ENCODE results near the gene KCNQ1. TPM values are rescaled to one million over a fixed set of nuclear protein-coding genes. Genes with fewer than 3 reads are reported as not detected.

The KCNQ1 gene
- total RNA-seq, 1 experiment from 2014 or later, result 9.2 TPM

DNA sequence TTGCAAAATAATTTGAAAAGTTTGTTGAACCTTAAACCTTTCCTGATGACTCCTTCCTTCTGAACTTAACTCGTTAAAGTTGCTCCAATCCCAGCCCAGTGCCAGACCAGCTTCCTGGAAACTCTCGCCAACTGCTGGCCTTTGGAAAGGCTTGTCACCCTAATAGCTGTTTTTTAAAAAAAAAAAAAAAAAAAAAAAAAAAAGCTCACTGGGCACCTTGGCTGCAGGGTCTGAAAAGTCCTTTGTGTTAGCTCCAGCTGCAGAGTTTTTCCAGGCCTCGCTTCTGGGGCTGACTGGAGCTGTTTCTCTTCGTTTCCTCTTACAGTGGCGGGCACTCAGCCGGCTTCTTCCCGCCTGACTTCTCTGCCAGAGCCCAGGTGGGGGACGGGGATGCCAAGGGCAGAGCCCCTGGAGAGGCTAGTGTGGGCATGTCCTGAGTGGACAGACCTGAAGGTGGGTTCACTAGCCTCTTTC, 229.9 kb downstream of the KCNQ1 start:
- TF ChIP-seq, protein P1, sequence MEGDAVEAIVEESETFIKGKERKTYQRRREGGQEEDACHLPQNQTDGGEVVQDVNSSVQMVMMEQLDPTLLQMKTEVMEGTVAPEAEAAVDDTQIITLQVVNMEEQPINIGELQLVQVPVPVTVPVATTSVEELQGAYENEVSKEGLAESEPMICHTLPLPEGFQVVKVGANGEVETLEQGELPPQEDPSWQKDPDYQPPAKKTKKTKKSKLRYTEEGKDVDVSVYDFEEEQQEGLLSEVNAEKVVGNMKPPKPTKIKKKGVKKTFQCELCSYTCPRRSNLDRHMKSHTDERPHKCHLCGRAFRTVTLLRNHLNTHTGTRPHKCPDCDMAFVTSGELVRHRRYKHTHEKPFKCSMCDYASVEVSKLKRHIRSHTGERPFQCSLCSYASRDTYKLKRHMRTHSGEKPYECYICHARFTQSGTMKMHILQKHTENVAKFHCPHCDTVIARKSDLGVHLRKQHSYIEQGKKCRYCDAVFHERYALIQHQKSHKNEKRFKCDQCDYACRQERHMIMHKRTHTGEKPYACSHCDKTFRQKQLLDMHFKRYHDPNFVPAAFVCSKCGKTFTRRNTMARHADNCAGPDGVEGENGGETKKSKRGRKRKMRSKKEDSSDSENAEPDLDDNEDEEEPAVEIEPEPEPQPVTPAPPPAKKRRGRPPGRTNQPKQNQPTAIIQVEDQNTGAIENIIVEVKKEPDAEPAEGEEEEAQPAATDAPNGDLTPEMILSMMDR (IDR thresholded peaks at IDR 0.05; ENCODE audit: unreplicated experiment), result no peak
- Mint-ChIP-seq H3K4me3 (ENCODE audit: low read depth, unreplicated experiment) (no peak overlapping the region), H3K4me1 (ENCODE audit: low read depth, unreplicated experiment) (no peaks in the 10 kb centered on the region), H3K36me3 (ENCODE audit: insufficient read depth, unreplicated experiment) (no peaks in the 10 kb centered on the region), H3K27ac (ENCODE audit: unreplicated experiment) (no peak overlapping the region), H3K27me3 (ENCODE audit: unreplicated experiment) (no peaks in the 10 kb centered on the region), H3K9me3 (ENCODE audit: low read depth, unreplicated experiment) (no peaks in the 10 kb centered on the region)
- CTCF ChIA-PET, result no interaction called here
- intact Hi-C loops (cut with micrococcal nuclease; ENCODE audit: unreplicated experiment), result no loop called here
- DNase-seq, result no peak
- BruUV-seq (replicated peaks), result no TSS peak

DNA sequence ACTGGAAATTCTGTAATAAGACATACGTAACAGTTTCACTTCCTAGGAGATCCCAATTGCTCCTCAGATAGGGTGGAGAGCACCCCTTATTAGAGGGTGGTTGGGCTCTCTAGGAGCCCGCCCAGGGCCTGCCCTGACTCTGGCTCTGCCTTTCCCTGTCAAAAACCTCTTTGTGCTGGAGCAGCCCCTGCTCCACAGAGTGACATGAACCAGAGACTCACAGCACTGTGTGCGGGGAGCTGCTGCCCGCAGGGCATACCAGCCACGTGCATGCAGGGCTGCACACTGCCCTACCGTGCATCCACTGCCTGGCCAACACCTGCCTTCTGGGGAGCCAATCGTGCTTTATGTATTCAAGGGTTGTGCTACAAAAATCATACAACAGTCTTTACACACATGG, 230.7 kb downstream of the KCNQ1 start:
- TF ChIP-seq, protein P1 (IDR thresholded peaks at IDR 0.05; ENCODE audit: unreplicated experiment), result no peak
- intact Hi-C loops (cut with micrococcal nuclease; ENCODE audit: unreplicated experiment), result no loop called here
- Mint-ChIP-seq H3K27me3 (ENCODE audit: unreplicated experiment) (no peaks in the 10 kb centered on the region), H3K27ac (ENCODE audit: unreplicated experiment) (no peak overlapping the region), H3K9me3 (ENCODE audit: low read depth, unreplicated experiment) (no peaks in the 10 kb centered on the region), H3K4me1 (ENCODE audit: low read depth, unreplicated experiment) (no peaks in the 10 kb centered on the region), H3K36me3 (ENCODE audit: insufficient read depth, unreplicated experiment) (no peaks in the 10 kb centered on the region), H3K4me3 (ENCODE audit: low read depth, unreplicated experiment) (no peak overlapping the region)
- no TSS peak for BruUV-seq (replicated peaks)
- no peak for DNase-seq
- CTCF ChIA-PET, result no interaction called here

DNA sequence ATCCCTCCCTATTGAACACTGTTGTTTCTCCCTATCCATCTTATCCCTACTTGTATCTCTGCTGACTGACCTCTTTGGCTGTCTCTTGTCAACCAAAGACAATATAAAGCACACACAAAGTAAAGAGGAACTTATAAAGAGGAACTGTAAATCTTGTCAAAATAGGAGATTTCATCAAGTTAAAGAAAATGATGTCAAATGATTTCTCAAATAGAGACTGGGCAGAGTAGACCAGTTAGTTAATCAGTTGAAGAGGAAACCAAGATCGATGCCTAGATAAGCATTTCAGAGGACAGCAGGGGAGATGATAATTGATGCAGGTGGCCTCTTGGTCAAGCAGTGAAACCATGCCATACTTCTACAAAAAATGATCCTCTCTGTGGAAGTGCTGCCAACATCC, 232.3 kb downstream of the KCNQ1 start:
- no TSS peak for BruUV-seq (replicated peaks)
- intact Hi-C loops (cut with micrococcal nuclease; ENCODE audit: unreplicated experiment), result no loop called here
- CTCF ChIA-PET, result no interaction called here
- H3K9me3 Mint-ChIP-seq (ENCODE audit: low read depth, unreplicated experiment), result no peaks in the 10 kb centered on the region
- no peaks in the 10 kb centered on the region for H3K36me3 Mint-ChIP-seq (ENCODE audit: insufficient read depth, unreplicated experiment)
- TF ChIP-seq, protein P1 (IDR thresholded peaks at IDR 0.05; ENCODE audit: unreplicated experiment), result no peak
- no peak overlapping the region for H3K27ac Mint-ChIP-seq (ENCODE audit: unreplicated experiment)
- no peak for DNase-seq
- no peaks in the 10 kb centered on the region for H3K4me1 Mint-ChIP-seq (ENCODE audit: low read depth, unreplicated experiment)
- no peak overlapping the region for H3K4me3 Mint-ChIP-seq (ENCODE audit: low read depth, unreplicated experiment)
- no peaks in the 10 kb centered on the region for H3K27me3 Mint-ChIP-seq (ENCODE audit: unreplicated experiment)

DNA sequence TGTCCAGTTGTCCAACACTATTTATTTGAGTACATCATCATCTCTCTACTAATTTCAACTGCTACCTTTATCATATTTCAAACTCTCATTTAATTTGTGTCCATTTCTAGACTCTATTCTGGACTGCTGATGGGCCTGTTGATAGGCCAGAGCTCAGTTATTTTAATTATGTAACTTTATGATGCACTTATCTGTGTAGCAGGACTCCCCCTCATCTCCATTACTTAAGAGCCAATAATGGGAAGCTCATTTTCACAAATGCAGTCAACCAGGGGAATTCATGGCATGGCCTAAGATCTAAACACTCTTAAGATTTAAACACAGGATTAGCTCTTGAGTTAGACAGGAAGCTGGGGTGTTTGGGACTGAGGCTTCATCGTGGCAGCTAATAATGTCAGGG, 233.6 kb downstream of the KCNQ1 start:
- Mint-ChIP-seq H3K27ac (ENCODE audit: unreplicated experiment) (no peak overlapping the region), H3K9me3 (ENCODE audit: low read depth, unreplicated experiment) (no peaks in the 10 kb centered on the region), H3K4me3 (ENCODE audit: low read depth, unreplicated experiment) (no peak overlapping the region), H3K27me3 (ENCODE audit: unreplicated experiment) (no peaks in the 10 kb centered on the region), H3K36me3 (ENCODE audit: insufficient read depth, unreplicated experiment) (no peaks in the 10 kb centered on the region), H3K4me1 (ENCODE audit: low read depth, unreplicated experiment) (no peaks in the 10 kb centered on the region)
- DNase-seq, result no peak
- CTCF ChIA-PET, result no interaction called here
- intact Hi-C loops (cut with micrococcal nuclease; ENCODE audit: unreplicated experiment), result no loop called here
- TF ChIP-seq, protein P1 (IDR thresholded peaks at IDR 0.05; ENCODE audit: unreplicated experiment), result no peak
- BruUV-seq (replicated peaks), result no TSS peak

Measured in Calu3 (cell line).